ENCODE results near the gene DNAJC11.

- TF ChIP-seq CTCF (IDR thresholded peaks at IDR 0.05) (no peak), POLR2A (IDR thresholded peaks at IDR 0.05) (no peak), EP300 (IDR thresholded peaks at IDR 0.05) (no peak)
Observed at GRCh38 chr1:6745073-6745472, 43.5 kb upstream of the DNAJC11 start.
